Measurements from ENCODE around the gene SORCS2. TPM values are rescaled to one million over a fixed set of nuclear protein-coding genes. Genes with fewer than 3 reads are reported as not detected.
A peak's percentile ranks its signal among the peaks of the same experiment; 100 is the strongest.

SORCS2 gene
- polyA plus RNA-seq, 1 of the 3 experiments (the other 2 are of a cell fraction) = 1.6 TPM

- H3K4me2 ChIP-seq = no peak overlapping the region
- POLR2A ChIA-PET = no interaction called here
- no peaks in the 10 kb centered on the region for H4K20me1 ChIP-seq (ENCODE audit: insufficient read depth)
- H3K79me2 ChIP-seq (ENCODE audit: insufficient read depth) = no peaks in the 10 kb centered on the region
- 0 out of 2 replicates have a peak, but pooled peaks cover 12% of the 10 kb centered on the region for H3K27me3 ChIP-seq (ENCODE audit: insufficient read depth)
- DNase-seq = peak; percentile 47
- no peak overlapping the region for H3K4me3 ChIP-seq (ENCODE audit: low read depth in 2 of 2, low read length in 1 of 2)
- no peak for TF ChIP-seq NRF1 (IDR thresholded peaks at IDR 0.05; ENCODE audit: low read depth, low read length)
- H2AFZ ChIP-seq (ENCODE audit: low read depth) = no peak overlapping the region
- peaks cover 0 to 20% of the 10 kb centered on the region in 2 experiments; a peak in 2 of 4 replicates for H3K4me1 ChIP-seq (ENCODE audit: control insufficient read depth in 1 of 2, insufficient read depth in 2 of 2, low read depth in 1 of 2, low read length in 1 of 2)
- no peaks in the 10 kb centered on the region for H3K9me2 ChIP-seq
- no peak overlapping the region for H3K9ac ChIP-seq
- no peaks in the 10 kb centered on the region for H3K36me3 ChIP-seq (replicated peaks in 1 of 2; ENCODE audit: control insufficient read depth in 1 of 2, insufficient read depth in 2 of 2, low read length in 1 of 2)
- no peak overlapping the region for H3K27ac ChIP-seq (ENCODE audit: low read depth in 2 of 2, low read length in 1 of 2)
- H3F3A ChIP-seq (replicated peaks; ENCODE audit: insufficient read depth) = no peaks in the 10 kb centered on the region
- 80% methylated on average over 10 of the region's 10 CpGs for WGBS (ENCODE audit: low lambda C conversion rate)
- CTCF ChIA-PET = no interaction called here
- H3K9me3 ChIP-seq = no peaks in the 10 kb centered on the region
Observed at GRCh38 chr4:7487502-7487901, 295.2 kb downstream of the SORCS2 start.

- no peak overlapping the region for H2AFZ ChIP-seq (ENCODE audit: low read depth)
- no peak overlapping the region for H3K27ac ChIP-seq (ENCODE audit: low read depth in 2 of 2, low read length in 1 of 2)
- H3K4me3 ChIP-seq (ENCODE audit: low read depth in 2 of 2, low read length in 1 of 2) = no peak overlapping the region
- no peak for DNase-seq
- no peak overlapping the region for H3K4me2 ChIP-seq
- no peaks in the 10 kb centered on the region for H3K36me3 ChIP-seq (replicated peaks in 1 of 2; ENCODE audit: control insufficient read depth in 1 of 2, insufficient read depth in 2 of 2, low read length in 1 of 2)
- H3F3A ChIP-seq (replicated peaks; ENCODE audit: insufficient read depth) = no peaks in the 10 kb centered on the region
- H3K9me3 ChIP-seq = no peaks in the 10 kb centered on the region
- TF ChIP-seq EP300 (IDR thresholded peaks at IDR 0.05; ENCODE audit: borderline replicate concordance in 1 of 2, low read depth in 1 of 2, low read length in 1 of 2) (no peak), PBX3 (IDR thresholded peaks at IDR 0.05) (no peak), GABPA (IDR thresholded peaks at IDR 0.05; ENCODE audit: low read depth) (no peak), CHD2 (IDR thresholded peaks at IDR 0.05; ENCODE audit: low read length, partially characterized antibody) (no peak), RAD21 (IDR thresholded peaks at IDR 0.05; ENCODE audit: low read length) (no peak), TEAD4 (IDR thresholded peaks at IDR 0.05; ENCODE audit: borderline replicate concordance, insufficient read depth) (no peak), MEF2A (IDR thresholded peaks at IDR 0.05; ENCODE audit: borderline replicate concordance, low read depth) (no peak), FOSL2 (IDR thresholded peaks at IDR 0.05; ENCODE audit: borderline replicate concordance, low read depth) (no peak), RFX5 (IDR thresholded peaks at IDR 0.05; ENCODE audit: low read length) (no peak), RCOR1 (IDR thresholded peaks at IDR 0.05; ENCODE audit: low read length) (no peak), GATA2 (CRISPR knock-in tag; IDR thresholded peaks at IDR 0.05) (no peak)
- CTCF ChIA-PET = interaction anchor here (1.1 kb wide), 1 partner anchor 168 kb away, joined by 3 read pairs; no protein-coding TSS in a partner anchor
- 0 out of 2 replicates have a peak, but pooled peaks cover 12% of the 10 kb centered on the region for H3K27me3 ChIP-seq (ENCODE audit: insufficient read depth)
- H4K20me1 ChIP-seq (ENCODE audit: insufficient read depth) = no peaks in the 10 kb centered on the region
- 58% methylated on average over 9 of the region's 15 CpGs for WGBS (ENCODE audit: low lambda C conversion rate)
- POLR2A ChIA-PET = no interaction called here
- H3K9ac ChIP-seq = no peak overlapping the region
- peaks cover 0 to 20% of the 10 kb centered on the region in 2 experiments; a peak in 2 of 4 replicates for H3K4me1 ChIP-seq (ENCODE audit: control insufficient read depth in 1 of 2, insufficient read depth in 2 of 2, low read depth in 1 of 2, low read length in 1 of 2)
- H3K79me2 ChIP-seq (ENCODE audit: insufficient read depth) = no peaks in the 10 kb centered on the region
- H3K9me2 ChIP-seq = no peaks in the 10 kb centered on the region
Observed at GRCh38 chr4:7487998-7488671, 295.8 kb downstream of the SORCS2 start.

Measured in SK-N-SH (cell line).